ENCODE results near the gene COL8A1.

Gene COL8A1

GRCh38 chr3:99810403-99810802 is 172.0 kb downstream of the COL8A1 start:
- peaks cover 5% of the 10 kb centered on the region for H3K36me3 Mint-ChIP-seq
- no peak for DNase-seq (ENCODE audit: low spot score in 2 of 2)

GRCh38 chr3:99817047-99817436 is 178.6 kb downstream of the COL8A1 start:
- no peak for DNase-seq (ENCODE audit: low spot score in 2 of 2)
- no peaks in the 10 kb centered on the region for H3K36me3 Mint-ChIP-seq

More at GRCh38 chr3:99810403-99810802, 172.0 kb downstream of the COL8A1 start:
- Mint-ChIP-seq H3K4me1 (no peaks in the 10 kb centered on the region), H3K4me3 (no peak overlapping the region), H3K27me3 (no peaks in the 10 kb centered on the region), H3K9me3 (peaks cover 5% of the 10 kb centered on the region), H3K27ac (no peak overlapping the region)
- no peak for ATAC-seq (ENCODE audit: low read depth)

GRCh38 chr3:99817437-99818240 is 179.2 kb downstream of the COL8A1 start, which contains the start of gene CMSS1:
TSS of gene CMSS1 (plus strand) at chr3:99817862.
- Mint-ChIP-seq H3K27ac (peak within 1 kb of the TSS; percentile 100), H3K4me3 (peak within 1 kb of the TSS; percentile 97), H3K36me3 (no peaks in the 10 kb centered on the region), H3K4me1 (peaks cover 21% of the 10 kb centered on the region), H3K9me3 (no peaks in the 10 kb centered on the region), H3K27me3 (no peaks in the 10 kb centered on the region)
- ATAC-seq (ENCODE audit: low read depth) (peak; percentile 90), DNase-seq (ENCODE audit: low spot score in 2 of 2) (peak; percentile 98 to 99)

More at GRCh38 chr3:99817047-99817436, 178.6 kb downstream of the COL8A1 start:
- no peak for ATAC-seq (ENCODE audit: low read depth)
- H3K9me3 Mint-ChIP-seq: no peaks in the 10 kb centered on the region
- H3K27ac Mint-ChIP-seq: peak overlapping the region; percentile 100
- H3K4me1 Mint-ChIP-seq: peaks cover 21% of the 10 kb centered on the region
- H3K4me3 Mint-ChIP-seq: peak overlapping the region; percentile 97
- H3K27me3 Mint-ChIP-seq: no peaks in the 10 kb centered on the region

GRCh38 chr3:99818818-99819217 is 180.4 kb downstream of the COL8A1 start:
- H3K9me3 Mint-ChIP-seq: no peaks in the 10 kb centered on the region
- H3K36me3 Mint-ChIP-seq: no peaks in the 10 kb centered on the region
- H3K27ac Mint-ChIP-seq: peak overlapping the region; percentile 100
- H3K4me3 Mint-ChIP-seq: peak overlapping the region; percentile 97
- no peaks in the 10 kb centered on the region for H3K27me3 Mint-ChIP-seq
- ATAC-seq (ENCODE audit: low read depth): no peak
- no peak for DNase-seq (ENCODE audit: low spot score in 2 of 2)
- peaks cover 26% of the 10 kb centered on the region for H3K4me1 Mint-ChIP-seq

GRCh38 chr3:99823723-99824711 is 185.6 kb downstream of the COL8A1 start:
- Mint-ChIP-seq H3K9me3 (no peaks in the 10 kb centered on the region), H3K4me1 (peaks cover 17% of the 10 kb centered on the region), H3K36me3 (peaks cover 2% of the 10 kb centered on the region), H3K27me3 (no peaks in the 10 kb centered on the region), H3K4me3 (no peak overlapping the region), H3K27ac (peak overlapping the region; percentile 16)
- DNase-seq (ENCODE audit: low spot score in 2 of 2) (no peak), ATAC-seq (ENCODE audit: low read depth) (no peak)

GRCh38 chr3:99825004-99825640 is 186.7 kb downstream of the COL8A1 start:
- no peak overlapping the region for H3K27ac Mint-ChIP-seq
- no peak for DNase-seq (ENCODE audit: low spot score in 2 of 2)
- H3K36me3 Mint-ChIP-seq: peaks cover 2% of the 10 kb centered on the region
- no peaks in the 10 kb centered on the region for H3K9me3 Mint-ChIP-seq
- H3K4me3 Mint-ChIP-seq: no peak overlapping the region
- no peaks in the 10 kb centered on the region for H3K27me3 Mint-ChIP-seq
- peaks cover 12% of the 10 kb centered on the region for H3K4me1 Mint-ChIP-seq
- ATAC-seq (ENCODE audit: low read depth): no peak

- Mint-ChIP-seq H3K27ac (no peak overlapping the region), H3K4me3 (no peak overlapping the region)
- ATAC-seq (ENCODE audit: low read depth): no peak
Observed at GRCh38 chr3:99829844-99830243, 191.4 kb downstream of the COL8A1 start.

GRCh38 chr3:99833617-99834205 is 195.3 kb downstream of the COL8A1 start:
- Mint-ChIP-seq H3K27ac (no peak overlapping the region), H3K4me3 (no peak overlapping the region), H3K4me1 (peaks cover 2% of the 10 kb centered on the region), H3K27me3 (no peaks in the 10 kb centered on the region), H3K36me3 (no peaks in the 10 kb centered on the region), H3K9me3 (no peaks in the 10 kb centered on the region)
- DNase-seq (ENCODE audit: low spot score in 2 of 2) (no peak), ATAC-seq (ENCODE audit: low read depth) (no peak)

More at GRCh38 chr3:99829844-99830243, 191.4 kb downstream of the COL8A1 start:
- no peak for DNase-seq (ENCODE audit: low spot score in 2 of 2)
- Mint-ChIP-seq H3K27me3 (no peaks in the 10 kb centered on the region), H3K4me1 (peaks cover 3% of the 10 kb centered on the region), H3K36me3 (peaks cover 2% of the 10 kb centered on the region), H3K9me3 (no peaks in the 10 kb centered on the region)

- no peak for DNase-seq (ENCODE audit: low spot score in 2 of 2)
- no peaks in the 10 kb centered on the region for H3K4me1 Mint-ChIP-seq
- no peak overlapping the region for H3K27ac Mint-ChIP-seq
- H3K4me3 Mint-ChIP-seq: no peak overlapping the region
- no peak for ATAC-seq (ENCODE audit: low read depth)
- H3K27me3 Mint-ChIP-seq: no peaks in the 10 kb centered on the region
- H3K36me3 Mint-ChIP-seq: no peaks in the 10 kb centered on the region
- H3K9me3 Mint-ChIP-seq: no peaks in the 10 kb centered on the region
Observed at GRCh38 chr3:99834211-99834957, 196.0 kb downstream of the COL8A1 start.

- H3K4me3 Mint-ChIP-seq: no peak overlapping the region
- no peaks in the 10 kb centered on the region for H3K27me3 Mint-ChIP-seq
- no peaks in the 10 kb centered on the region for H3K4me1 Mint-ChIP-seq
- DNase-seq (ENCODE audit: low spot score in 2 of 2) (no peak), ATAC-seq (ENCODE audit: low read depth) (no peak)
- no peaks in the 10 kb centered on the region for H3K9me3 Mint-ChIP-seq
- H3K27ac Mint-ChIP-seq: no peak overlapping the region
- no peaks in the 10 kb centered on the region for H3K36me3 Mint-ChIP-seq
Observed at GRCh38 chr3:99836681-99837080, 198.3 kb downstream of the COL8A1 start.

- Mint-ChIP-seq H3K27ac (no peak overlapping the region), H3K27me3 (no peaks in the 10 kb centered on the region), H3K4me3 (no peak overlapping the region), H3K36me3 (no peaks in the 10 kb centered on the region), H3K9me3 (no peaks in the 10 kb centered on the region), H3K4me1 (no peaks in the 10 kb centered on the region)
- DNase-seq (ENCODE audit: low spot score in 2 of 2) (no peak), ATAC-seq (ENCODE audit: low read depth) (no peak)
Observed at GRCh38 chr3:99837715-99838114, 199.3 kb downstream of the COL8A1 start.

- H3K27ac Mint-ChIP-seq: no peak overlapping the region
Observed at GRCh38 chr3:99838755-99839154, 200.4 kb downstream of the COL8A1 start.

GRCh38 chr3:99839613-99840012 is 201.2 kb downstream of the COL8A1 start:
- Mint-ChIP-seq H3K9me3 (no peaks in the 10 kb centered on the region), H3K27ac (no peak overlapping the region), H3K27me3 (no peaks in the 10 kb centered on the region), H3K4me1 (peaks cover under 1% of the 10 kb centered on the region), H3K36me3 (no peaks in the 10 kb centered on the region), H3K4me3 (no peak overlapping the region)
- ATAC-seq (ENCODE audit: low read depth): no peak
- no peak for DNase-seq (ENCODE audit: low spot score in 2 of 2)

More at GRCh38 chr3:99838755-99839154, 200.4 kb downstream of the COL8A1 start:
- no peak for DNase-seq (ENCODE audit: low spot score in 2 of 2)
- Mint-ChIP-seq H3K36me3 (no peaks in the 10 kb centered on the region), H3K4me1 (no peaks in the 10 kb centered on the region), H3K4me3 (no peak overlapping the region), H3K9me3 (no peaks in the 10 kb centered on the region), H3K27me3 (no peaks in the 10 kb centered on the region)
- no peak for ATAC-seq (ENCODE audit: low read depth)

Data from memory B cell (primary cell).